ENCODE results near the gene ACTL6B. TPM values are rescaled to one million over a fixed set of nuclear protein-coding genes. Genes with fewer than 3 reads are reported as not detected.

Gene ACTL6B
- total and polyA plus RNA-seq, 9 of the 15 experiments (the other 6 are each of a cell fraction or from before 2014, with no cell fraction given): not detected

DNA sequence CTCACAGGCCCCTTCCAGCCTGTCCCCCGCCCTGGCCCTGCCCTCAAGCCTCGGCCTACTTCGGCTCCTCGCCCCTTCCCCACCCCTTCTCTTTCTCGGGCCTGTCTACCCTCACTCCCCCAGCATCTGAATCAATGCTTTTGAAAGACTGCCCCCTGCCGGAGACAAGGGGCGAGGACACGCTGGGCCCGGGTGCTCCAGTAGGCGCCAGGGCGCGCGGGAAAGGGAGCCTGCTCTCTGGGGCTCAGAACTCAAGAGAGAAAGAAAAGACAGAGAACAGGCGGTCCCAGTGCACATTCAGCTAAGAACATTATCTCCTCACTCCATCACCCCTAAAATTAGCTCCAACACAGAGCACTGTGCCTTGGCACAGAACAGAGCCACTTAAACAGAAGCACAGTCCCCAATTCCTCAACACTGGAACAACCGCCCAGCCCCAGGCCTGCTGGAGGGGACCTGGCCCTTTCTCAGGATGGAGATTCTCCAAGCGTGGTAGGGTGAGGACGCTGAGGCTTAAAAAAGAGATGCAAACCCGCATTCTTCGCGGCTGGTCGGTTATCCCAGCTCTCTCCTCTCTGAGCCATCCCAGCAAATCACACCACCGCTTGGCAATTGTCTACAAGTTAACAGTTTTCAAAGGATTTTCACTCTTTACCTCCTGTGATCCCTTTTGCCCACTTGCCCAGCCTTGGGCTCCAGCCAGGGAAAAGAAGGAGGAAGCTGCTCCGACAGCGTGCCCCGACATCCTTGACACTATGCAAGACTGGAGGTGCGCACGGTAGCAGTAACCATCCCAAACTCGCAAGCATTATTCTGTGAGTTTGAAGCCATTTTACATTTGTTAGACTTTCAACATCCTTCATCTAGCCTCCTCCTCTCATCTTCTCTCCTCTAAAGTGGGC, 35.7 kb upstream of the ACTL6B start (continued):
- TF ChIP-seq, protein P1, sequence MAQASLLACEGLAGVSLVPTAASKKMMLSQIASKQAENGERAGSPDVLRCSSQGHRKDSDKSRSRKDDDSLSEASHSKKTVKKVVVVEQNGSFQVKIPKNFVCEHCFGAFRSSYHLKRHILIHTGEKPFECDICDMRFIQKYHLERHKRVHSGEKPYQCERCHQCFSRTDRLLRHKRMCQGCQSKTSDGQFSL (CRISPR knock-in tag; IDR thresholded peaks at IDR 0.05): 0 out of 2 replicates have a peak, but pooled peaks have one; percentile 22
- TF ChIP-seq, protein P1 (tag; IDR thresholded peaks at IDR 0.05): no peak
- TF ChIP-seq TBP (optimal IDR thresholded peaks at IDR 0.05; ENCODE audit: low read depth, low read length) (peak; percentile 37), KAT7 (CRISPR knock-in tag; IDR thresholded peaks at IDR 0.05; ENCODE audit: borderline replicate concordance) (peak; percentile 71; the same call in 1 of the 2 replicates), ZFP36 (IDR thresholded peaks at IDR 0.05; ENCODE audit: low read depth, low read length, partially characterized antibody) (no peak), NONO (IDR thresholded peaks at IDR 0.05; ENCODE audit: low read depth in 2 of 2, low read length in 1 of 2) (0 out of 4 replicates have a peak, but pooled peaks of 1 of the 2 experiments have one; percentile 50), KDM2B (CRISPR knock-in tag; IDR thresholded peaks at IDR 0.05) (no peak), ZNF644 (tag; IDR thresholded peaks at IDR 0.05; ENCODE audit: low read depth) (no peak), HLTF (IDR thresholded peaks at IDR 0.05) (no peak), TAF1 (IDR thresholded peaks at IDR 0.05; ENCODE audit: control insufficient read depth, extremely low read depth, insufficient read depth, low read length, severe bottlenecking) (peak; percentile 47), ASH1L (IDR thresholded peaks at IDR 0.05; ENCODE audit: borderline replicate concordance, low read depth, partially characterized antibody) (no peak), ZNF165 (CRISPR knock-in tag; IDR thresholded peaks at IDR 0.05; ENCODE audit: borderline replicate concordance) (no peak), MYC (IDR thresholded peaks at IDR 0.05; ENCODE audit: low read depth, low read length) (peak; percentile 78), MYC (CRISPR knock-in tag; IDR thresholded peaks at IDR 0.05; ENCODE audit: borderline replicate concordance, low read depth) (no peak), SMC3 (conservative IDR thresholded peaks at IDR 0.05; ENCODE audit: insufficient read depth, low read depth, low read length) (peak; percentile 74), NRF1 (conservative IDR thresholded peaks at IDR 0.05 in 1 of 2, IDR thresholded peaks at IDR 0.05 in 1 of 2) (0 out of 4 replicates have a peak, but pooled peaks of 1 of the 2 experiments have one; percentile 18), MYNN (IDR thresholded peaks at IDR 0.05) (peak; percentile 38; the same call in 1 of the 2 replicates), MYNN (CRISPR knock-in tag; IDR thresholded peaks at IDR 0.05) (no peak)
- TF ChIP-seq, protein P2, sequence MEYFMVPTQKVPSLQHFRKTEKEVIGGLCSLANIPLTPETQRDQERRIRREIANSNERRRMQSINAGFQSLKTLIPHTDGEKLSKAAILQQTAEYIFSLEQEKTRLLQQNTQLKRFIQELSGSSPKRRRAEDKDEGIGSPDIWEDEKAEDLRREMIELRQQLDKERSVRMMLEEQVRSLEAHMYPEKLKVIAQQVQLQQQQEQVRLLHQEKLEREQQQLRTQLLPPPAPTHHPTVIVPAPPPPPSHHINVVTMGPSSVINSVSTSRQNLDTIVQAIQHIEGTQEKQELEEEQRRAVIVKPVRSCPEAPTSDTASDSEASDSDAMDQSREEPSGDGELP (CRISPR knock-in tag; IDR thresholded peaks at IDR 0.05; ENCODE audit: borderline replicate concordance): peak; percentile 72; the same call in 1 of the 2 replicates
- TF ChIP-seq, protein P3, sequence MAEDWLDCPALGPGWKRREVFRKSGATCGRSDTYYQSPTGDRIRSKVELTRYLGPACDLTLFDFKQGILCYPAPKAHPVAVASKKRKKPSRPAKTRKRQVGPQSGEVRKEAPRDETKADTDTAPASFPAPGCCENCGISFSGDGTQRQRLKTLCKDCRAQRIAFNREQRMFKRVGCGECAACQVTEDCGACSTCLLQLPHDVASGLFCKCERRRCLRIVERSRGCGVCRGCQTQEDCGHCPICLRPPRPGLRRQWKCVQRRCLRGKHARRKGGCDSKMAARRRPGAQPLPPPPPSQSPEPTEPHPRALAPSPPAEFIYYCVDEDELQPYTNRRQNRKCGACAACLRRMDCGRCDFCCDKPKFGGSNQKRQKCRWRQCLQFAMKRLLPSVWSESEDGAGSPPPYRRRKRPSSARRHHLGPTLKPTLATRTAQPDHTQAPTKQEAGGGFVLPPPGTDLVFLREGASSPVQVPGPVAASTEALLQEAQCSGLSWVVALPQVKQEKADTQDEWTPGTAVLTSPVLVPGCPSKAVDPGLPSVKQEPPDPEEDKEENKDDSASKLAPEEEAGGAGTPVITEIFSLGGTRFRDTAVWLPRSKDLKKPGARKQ (CRISPR knock-in tag; IDR thresholded peaks at IDR 0.05): peak; percentile 89; the same call in 1 of the 2 replicates
- TF ChIP-seq, protein P4, sequence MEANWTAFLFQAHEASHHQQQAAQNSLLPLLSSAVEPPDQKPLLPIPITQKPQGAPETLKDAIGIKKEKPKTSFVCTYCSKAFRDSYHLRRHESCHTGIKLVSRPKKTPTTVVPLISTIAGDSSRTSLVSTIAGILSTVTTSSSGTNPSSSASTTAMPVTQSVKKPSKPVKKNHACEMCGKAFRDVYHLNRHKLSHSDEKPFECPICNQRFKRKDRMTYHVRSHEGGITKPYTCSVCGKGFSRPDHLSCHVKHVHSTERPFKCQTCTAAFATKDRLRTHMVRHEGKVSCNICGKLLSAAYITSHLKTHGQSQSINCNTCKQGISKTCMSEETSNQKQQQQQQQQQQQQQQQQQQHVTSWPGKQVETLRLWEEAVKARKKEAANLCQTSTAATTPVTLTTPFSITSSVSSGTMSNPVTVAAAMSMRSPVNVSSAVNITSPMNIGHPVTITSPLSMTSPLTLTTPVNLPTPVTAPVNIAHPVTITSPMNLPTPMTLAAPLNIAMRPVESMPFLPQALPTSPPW (CRISPR knock-in tag; IDR thresholded peaks at IDR 0.05): peak; percentile 77

Data from K562 (cell line).